GM12878 (cell line): ENCODE measurements around the gene ATP10A. TPM values are rescaled to one million over a fixed set of nuclear protein-coding genes. Genes with fewer than 3 reads are reported as not detected.

Experiments used
- ATAC-seq: fragments of 200-7000 bp; cut with Tn5 transposase; 3 replicates; pipeline ENCODE4 v1.9.1; 2020; ENCODE audit warnings: mild to moderate bottlenecking, moderate library complexity
- BruUV-seq: library from RNA; stranded (reverse); fragments of 400-500 nt; replicated peaks from 2 replicates; lab custom pipeline; 2021; lab: Mats Ljungman, UMichigan
- CTCF ChIA-PET: fragments of 300-600 bp; sonication (Branson Sonifier 250); formaldehyde crosslinking; extraction: SDS; loops from one replicate; lab custom pipeline; 2021; ENCODE audit warnings: inconsistent platforms; lab: Yijun Ruan, JAX
- POLR2A ChIA-PET: fragments of 350-600 bp; formaldehyde crosslinking; extraction: SDS; loops from one replicate; lab custom pipeline; 2021; ENCODE audit warnings: inconsistent platforms; lab: Charles Lee
- RAD21 ChIA-PET: fragments of 300-600 bp; sonication (Branson Sonifier 250); formaldehyde crosslinking; loops from one replicate; lab custom pipeline; 2023; ENCODE audit warnings: antibody characterized with exemption; ENCODE audit not compliant: unreplicated experiment; lab: Charles Lee
- SMC1A ChIA-PET: fragments of 300-600 bp; sonication (Branson Sonifier 250); formaldehyde crosslinking; loops from one replicate; lab custom pipeline; 2023; ENCODE audit not compliant: unreplicated experiment, uncharacterized antibody; lab: Charles Lee
- DNase-seq: peaks from one replicate; pipeline ENCODE4 v3.0.0-alpha.2; 2011; ENCODE audit warnings: low read depth, low spot score
- FAIRE-seq: peaks from 3 replicates; lab custom pipeline; 2011; peaks lifted over from hg19 to GRCh38; lab: Jason Lieb, UNC
- H2AFZ ChIP-seq: 2 replicates; pipeline ENCODE4 v1.6.0; 2011; ENCODE audit warnings: low read depth, low read length, control low read depth; ENCODE audit not compliant: control insufficient read depth
- H3K27ac ChIP-seq: 2 replicates; pipeline ENCODE4 v1.5.1; 2011; ENCODE audit warnings: control low read depth; ENCODE audit not compliant: control insufficient read depth, insufficient read depth
- H3K27me3 ChIP-seq, 2 experiments: replicated peaks in 1 of 2; 2 replicates each; pipeline versions ENCODE4 v1.6.0 to v1.6.1; 2011; ENCODE audit warnings: low read length in 1 of 2; ENCODE audit not compliant: control insufficient read depth in 2 of 2, insufficient read depth in 2 of 2
- H3K36me3 ChIP-seq, 2 experiments: 2 replicates each; pipeline ENCODE4 v1.5.1; 2011; ENCODE audit warnings: low read length in 1 of 2; ENCODE audit not compliant: control insufficient read depth in 2 of 2, insufficient read depth in 2 of 2
- H3K4me1 ChIP-seq: 2 replicates; pipeline ENCODE4 v1.6.1; 2011; ENCODE audit warnings: mild to moderate bottlenecking, low read length, moderate library complexity, mixed read lengths; ENCODE audit not compliant: control insufficient read depth, insufficient read depth
- H3K4me2 ChIP-seq: 2 replicates; pipeline ENCODE4 v1.6.0; 2011; ENCODE audit warnings: control low read depth; ENCODE audit not compliant: control insufficient read depth, insufficient read depth
- H3K4me3 ChIP-seq: fragments of 200-600 bp; sonication (generic); 2 replicates; pipeline ENCODE4 v1.5.1; 2016
- H3K79me2 ChIP-seq: 2 replicates; pipeline ENCODE4 v1.6.0; 2011; ENCODE audit warnings: low read length; ENCODE audit not compliant: control insufficient read depth, insufficient read depth
- H3K9ac ChIP-seq: 2 replicates; pipeline ENCODE4 v1.8.0; 2011; ENCODE audit warnings: low read length, control low read depth, mixed read lengths; ENCODE audit not compliant: control insufficient read depth, insufficient read depth
- H3K9me3 ChIP-seq: replicated peaks from 3 replicates; pipeline ENCODE4 v1.5.1; 2011; ENCODE audit warnings: mild to moderate bottlenecking, low read length; ENCODE audit not compliant: control insufficient read depth, insufficient read depth
- H4K20me1 ChIP-seq: 2 replicates; pipeline ENCODE4 v1.6.0; 2011; ENCODE audit not compliant: control insufficient read depth, insufficient read depth
- ASH2L ChIP-seq: fragments of 300-600, 200-600 bp; sonication (generic); IDR thresholded peaks from 2 replicates; pipeline ENCODE4 v1.6.1; 2017; ENCODE audit warnings: low read depth, mild to moderate bottlenecking, borderline replicate concordance
- CEBPB ChIP-seq, 2 experiments: fragments of 150-350 bp in 1 of 2; IDR thresholded peaks; 2 replicates each; pipeline ENCODE4 v1.6.1; 2012 to 2014; ENCODE audit warnings: low read depth in 2 of 2, low read length in 2 of 2, borderline replicate concordance in 1 of 2, inconsistent platforms in 1 of 2
- E2F8 ChIP-seq: fragments of 450-650 bp; IDR thresholded peaks from 2 replicates; pipeline ENCODE4 v1.6.1; 2018; ENCODE audit warnings: mild to moderate bottlenecking, low read depth, moderate library complexity; ENCODE audit not compliant: partially characterized antibody
- FOS ChIP-seq: IDR thresholded peaks from 3 replicates; pipeline ENCODE4 v1.6.1; 2011; ENCODE audit warnings: borderline replicate concordance; ENCODE audit not compliant: insufficient read length; ENCODE audit errors: extremely low read depth
- IKZF2 ChIP-seq, 2 experiments: fragments of 450-650 bp; IDR thresholded peaks; 2 replicates each; pipeline ENCODE4 v1.6.1; 2017; ENCODE audit warnings: mild to moderate bottlenecking in 2 of 2, moderate library complexity in 2 of 2
- POU2F2 ChIP-seq: IDR thresholded peaks from 3 replicates; pipeline ENCODE4 v1.6.1; 2011; ENCODE audit warnings: low read depth, mild to moderate bottlenecking, low read length, borderline replicate concordance
- SIX5 ChIP-seq: IDR thresholded peaks from 2 replicates; pipeline ENCODE4 v1.6.1; 2011; ENCODE audit warnings: mild to moderate bottlenecking, low read depth, low read length, moderate library complexity; ENCODE audit not compliant: severe bottlenecking
- STAT1 ChIP-seq: fragments of 450-650 bp; conservative IDR thresholded peaks from 2 replicates; pipeline ENCODE4 v1.6.1; 2014; ENCODE audit warnings: antibody characterized with exemption, mild to moderate bottlenecking
- TAF1 ChIP-seq: IDR thresholded peaks from 2 replicates; pipeline ENCODE4 v1.6.1; 2011; ENCODE audit warnings: mild to moderate bottlenecking, low read depth, low read length, borderline replicate concordance
- YBX1 ChIP-seq: fragments of 450-650 bp; IDR thresholded peaks from 2 replicates; pipeline ENCODE4 v1.6.1; 2016; ENCODE audit warnings: antibody characterized with exemption
- ZNF274 ChIP-seq: IDR thresholded peaks from one replicate; pipeline ENCODE4 v1.8.0; 2011; ENCODE audit not compliant: insufficient read length, insufficient read depth
- WGBS: methylation state at CpG from one replicate; pipeline ENCODE4 v1.1.6; 2016; ENCODE audit warnings: low lambda C conversion rate; ENCODE audit not compliant: insufficient replicate concordance, insufficient coverage; ENCODE audit errors: missing lambda C conversion rate; 5-methylcytosine and 5-hydroxymethylcytosine counted together
- in situ Hi-C: fragments of 300-500 bp; cut with MboI; formaldehyde crosslinking; loops from 9 replicates; pipeline ENCODE4 v1.14.3; 2018; ENCODE audit warnings: mixed read lengths
- intact Hi-C: fragments of 100-400 bp; cut with micrococcal nuclease; formaldehyde crosslinking; loops from one replicate; pipeline ENCODE4 v1.14.2; 2022; ENCODE audit not compliant: unreplicated experiment
- polyA plus RNA-seq, 11 experiments: library from polyadenylated mRNA; depleted of rRNA in 4 of 11; unstranded in 6 of 11; stranded (reverse) in 5 of 11; fragments of >200 nt; fragmentation: Nextera tagmentation in 4 of 11; fragmentation: Illumina TruSeq in 1 of 11; extraction: Ambion mirVana in 4 of 11; extraction: Trizol in 1 of 11; gene quantifications; 1 replicate in 1 of 11; 2 replicates in 10 of 11; pipeline versions ENCODE4 v1.2.1 to v1.2.3, GENCODE V29; 2011 to 2016; ENCODE audit warnings: inconsistent platforms in 2 of 11, missing spikeins in 2 of 11, low read depth in 1 of 11
- total RNA-seq, 4 experiments: library from RNA; depleted of rRNA in 3 of 4; stranded (reverse); fragments of >200 nt in 3 of 4; fragmentation: Illumina TruSeq in 1 of 4; extraction: Trizol in 1 of 4; gene quantifications; 2 replicates each; pipeline versions ENCODE4 v1.2.1 to v1.2.3, GENCODE V29; 2013 to 2021
- TF ChIP-seq, protein P1 (sequence below): fragments of 450-650 bp; IDR thresholded peaks from 2 replicates; pipeline ENCODE4 v1.6.1; 2017; ENCODE audit warnings: mild to moderate bottlenecking, moderate library complexity
- TF ChIP-seq, protein P2 (sequence below): fragments of 450-650 bp; formaldehyde crosslinking; IDR thresholded peaks from 2 replicates; pipeline ENCODE4 v1.4.0; 2022; ENCODE audit warnings: mild to moderate bottlenecking, moderate library complexity

The ATP10A gene
- total and polyA plus RNA-seq, 10 of the 15 experiments (the other 5 are each of a cell fraction or from before 2014, with no cell fraction given): 0.04 to 1.5 (median 0.31) TPM; not detected in 2

DNA sequence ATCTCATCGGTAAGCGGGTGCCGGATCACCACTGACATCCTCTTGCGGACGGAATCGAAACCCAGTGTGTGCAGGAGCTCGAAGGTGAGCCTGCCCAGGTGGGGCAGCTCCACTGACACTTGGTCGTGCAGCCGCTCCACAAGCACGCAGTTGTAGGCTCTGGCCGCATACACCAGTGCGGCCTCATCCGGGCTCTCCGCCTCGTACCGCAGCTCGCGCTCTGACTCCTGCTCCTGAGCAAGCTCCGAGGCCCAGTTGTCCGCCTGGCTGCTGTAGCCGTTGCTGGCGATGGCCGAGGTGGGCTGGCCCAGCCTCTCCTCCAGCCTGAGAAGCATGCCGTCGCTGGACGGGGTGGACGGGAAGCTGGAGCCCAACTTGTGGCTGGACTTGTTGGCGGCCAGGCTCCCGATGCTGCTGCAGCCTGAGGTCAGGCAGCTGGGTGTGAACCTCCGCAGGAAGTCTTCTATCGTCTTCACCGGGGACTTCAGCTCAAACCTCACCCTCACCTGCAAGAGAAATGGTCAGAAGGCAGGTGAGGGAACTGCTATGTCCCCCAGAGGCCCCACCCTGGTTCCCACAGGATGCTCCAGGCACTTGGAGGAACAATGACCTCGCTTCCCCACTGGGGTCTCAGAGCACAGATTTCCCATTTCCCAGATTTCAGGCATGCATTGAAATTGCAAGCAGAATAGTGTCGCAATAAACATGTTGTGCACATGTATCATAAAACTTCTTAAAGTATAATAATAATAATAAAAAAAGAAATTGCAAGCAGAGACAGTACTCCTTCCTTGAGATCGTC is 149.2 kb downstream of the ATP10A start:
- in situ Hi-C loops: loop anchor here (10.0 kb wide), 2 partner anchors 209 to 231 kb away; no protein-coding TSS in a partner anchor
- Histone ChIP-seq H4K20me1 (no peaks in the 10 kb centered on the region), H3K27me3 (no peaks in the 10 kb centered on the region), H3K27ac (no peak overlapping the region), H3K9ac (no peak overlapping the region), H3K9me3 (no peaks in the 10 kb centered on the region; the same call in 2 of the 3 replicates), H3K4me2 (no peak overlapping the region), H3K36me3 (no peaks in the 10 kb centered on the region), H3K4me1 (no peaks in the 10 kb centered on the region), H2AFZ (no peak overlapping the region), H3K4me3 (no peak overlapping the region), H3K79me2 (no peaks in the 10 kb centered on the region)
- no TSS peak for BruUV-seq
- ATAC-seq: no peak
- CTCF ChIA-PET: interaction anchor here (0.6 kb wide), 1 partner anchor 69 kb away, joined by 3 read pairs; no protein-coding TSS in a partner anchor
- no peak for FAIRE-seq
- intact Hi-C loops: no loop called here
- 65% methylated on average over 31 of the region's 35 CpGs for WGBS
- RAD21 ChIA-PET: no interaction called here
- POLR2A ChIA-PET: no interaction called here
- DNase-seq: no peak
- SMC1A ChIA-PET: no interaction called here
- TF ChIP-seq YBX1: no peak
- no peak for TF ChIP-seq TAF1
- no peak for TF ChIP-seq SIX5
- no peak for TF ChIP-seq FOS
- TF ChIP-seq IKZF2 (IDR thresholded peaks at IDR 0.05): no peak
- TF ChIP-seq E2F8: no peak
- TF ChIP-seq STAT1: no peak
- TF ChIP-seq, protein P1, sequence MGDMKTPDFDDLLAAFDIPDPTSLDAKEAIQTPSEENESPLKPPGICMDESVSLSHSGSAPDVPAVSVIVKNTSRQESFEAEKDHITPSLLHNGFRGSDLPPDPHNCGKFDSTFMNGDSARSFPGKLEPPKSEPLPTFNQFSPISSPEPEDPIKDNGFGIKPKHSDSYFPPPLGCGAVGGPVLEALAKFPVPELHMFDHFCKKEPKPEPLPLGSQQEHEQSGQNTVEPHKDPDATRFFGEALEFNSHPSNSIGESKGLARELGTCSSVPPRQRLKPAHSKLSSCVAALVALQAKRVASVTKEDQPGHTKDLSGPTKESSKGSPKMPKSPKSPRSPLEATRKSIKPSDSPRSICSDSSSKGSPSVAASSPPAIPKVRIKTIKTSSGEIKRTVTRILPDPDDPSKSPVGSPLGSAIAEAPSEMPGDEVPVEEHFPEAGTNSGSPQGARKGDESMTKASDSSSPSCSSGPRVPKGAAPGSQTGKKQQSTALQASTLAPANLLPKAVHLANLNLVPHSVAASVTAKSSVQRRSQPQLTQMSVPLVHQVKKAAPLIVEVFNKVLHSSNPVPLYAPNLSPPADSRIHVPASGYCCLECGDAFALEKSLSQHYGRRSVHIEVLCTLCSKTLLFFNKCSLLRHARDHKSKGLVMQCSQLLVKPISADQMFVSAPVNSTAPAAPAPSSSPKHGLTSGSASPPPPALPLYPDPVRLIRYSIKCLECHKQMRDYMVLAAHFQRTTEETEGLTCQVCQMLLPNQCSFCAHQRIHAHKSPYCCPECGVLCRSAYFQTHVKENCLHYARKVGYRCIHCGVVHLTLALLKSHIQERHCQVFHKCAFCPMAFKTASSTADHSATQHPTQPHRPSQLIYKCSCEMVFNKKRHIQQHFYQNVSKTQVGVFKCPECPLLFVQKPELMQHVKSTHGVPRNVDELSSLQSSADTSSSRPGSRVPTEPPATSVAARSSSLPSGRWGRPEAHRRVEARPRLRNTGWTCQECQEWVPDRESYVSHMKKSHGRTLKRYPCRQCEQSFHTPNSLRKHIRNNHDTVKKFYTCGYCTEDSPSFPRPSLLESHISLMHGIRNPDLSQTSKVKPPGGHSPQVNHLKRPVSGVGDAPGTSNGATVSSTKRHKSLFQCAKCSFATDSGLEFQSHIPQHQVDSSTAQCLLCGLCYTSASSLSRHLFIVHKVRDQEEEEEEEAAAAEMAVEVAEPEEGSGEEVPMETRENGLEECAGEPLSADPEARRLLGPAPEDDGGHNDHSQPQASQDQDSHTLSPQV: no peak
- no peak for TF ChIP-seq ZNF274
- no peak for TF ChIP-seq CEBPB (IDR thresholded peaks at IDR 0.05; ENCODE audit: borderline replicate concordance in 1 of 2, low read depth in 2 of 2, low read length in 2 of 2)
- TF ChIP-seq, protein P2, sequence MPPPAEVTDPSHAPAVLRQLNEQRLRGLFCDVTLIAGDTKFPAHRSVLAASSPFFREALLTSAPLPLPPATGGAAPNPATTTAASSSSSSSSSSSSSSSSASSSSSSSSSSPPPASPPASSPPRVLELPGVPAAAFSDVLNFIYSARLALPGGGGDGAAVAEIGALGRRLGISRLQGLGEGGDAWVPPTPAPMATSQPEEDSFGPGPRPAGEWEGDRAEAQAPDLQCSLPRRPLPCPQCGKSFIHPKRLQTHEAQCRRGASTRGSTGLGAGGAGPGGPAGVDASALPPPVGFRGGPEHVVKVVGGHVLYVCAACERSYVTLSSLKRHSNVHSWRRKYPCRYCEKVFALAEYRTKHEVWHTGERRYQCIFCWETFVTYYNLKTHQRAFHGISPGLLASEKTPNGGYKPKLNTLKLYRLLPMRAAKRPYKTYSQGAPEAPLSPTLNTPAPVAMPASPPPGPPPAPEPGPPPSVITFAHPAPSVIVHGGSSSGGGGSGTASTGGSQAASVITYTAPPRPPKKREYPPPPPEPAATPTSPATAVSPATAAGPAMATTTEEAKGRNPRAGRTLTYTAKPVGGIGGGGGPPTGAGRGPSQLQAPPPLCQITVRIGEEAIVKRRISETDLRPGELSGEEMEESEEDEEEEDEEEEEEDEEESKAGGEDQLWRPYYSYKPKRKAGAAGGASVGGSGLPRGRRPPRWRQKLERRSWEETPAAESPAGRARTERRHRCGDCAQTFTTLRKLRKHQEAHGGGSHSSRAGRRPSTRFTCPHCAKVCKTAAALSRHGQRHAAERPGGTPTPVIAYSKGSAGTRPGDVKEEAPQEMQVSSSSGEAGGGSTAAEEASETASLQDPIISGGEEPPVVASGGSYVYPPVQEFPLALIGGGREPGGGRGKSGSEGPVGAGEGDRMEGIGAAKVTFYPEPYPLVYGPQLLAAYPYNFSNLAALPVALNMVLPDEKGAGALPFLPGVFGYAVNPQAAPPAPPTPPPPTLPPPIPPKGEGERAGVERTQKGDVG (CRISPR knock-in tag): no peak
- no peak for TF ChIP-seq POU2F2
- TF ChIP-seq ASH2L: no peak
